H1 (cell line): Measurements from ENCODE around the gene TNS1. TPM values are rescaled to one million over a fixed set of nuclear protein-coding genes. Genes with fewer than 3 reads are reported as not detected.

ENCODE experiments used
- CHD1 ChIP-seq: IDR thresholded peaks from 2 replicates; pipeline ENCODE4 v1.6.1; 2012; ENCODE audit warnings: low read depth, low read length, improper control_type of control experiment
- CTBP2 ChIP-seq: IDR thresholded peaks from 2 replicates; pipeline ENCODE4 v1.7.0; 2011; ENCODE audit warnings: borderline replicate concordance, mild to moderate bottlenecking, moderate library complexity, mixed read lengths, low read length; ENCODE audit not compliant: insufficient read depth, insufficient read length
- GABPA ChIP-seq: IDR thresholded peaks from 2 replicates; pipeline ENCODE4 v1.6.1; 2011; ENCODE audit warnings: mild to moderate bottlenecking, low read length, moderate library complexity, borderline replicate concordance; ENCODE audit not compliant: insufficient read depth
- JUN ChIP-seq: IDR thresholded peaks from 2 replicates; pipeline ENCODE4 v1.6.1; 2011; ENCODE audit warnings: low read depth, mild to moderate bottlenecking, improper control_type of control experiment, low read length
- KDM4A ChIP-seq: IDR thresholded peaks from one replicate; pipeline ENCODE4 v1.7.1; 2012; ENCODE audit warnings: low read depth, mild to moderate bottlenecking, moderate library complexity, low read length, inconsistent platforms; ENCODE audit not compliant: severe bottlenecking
- POLR2AphosphoS5 ChIP-seq: IDR thresholded peaks from 2 replicates; pipeline ENCODE4 v1.6.1; 2011; ENCODE audit warnings: low read depth, low read length
- POU5F1 ChIP-seq: IDR thresholded peaks from 2 replicates; pipeline ENCODE4 v1.6.1; 2011; ENCODE audit warnings: low read depth, mild to moderate bottlenecking, low read length, moderate library complexity
- SIN3A ChIP-seq, 2 experiments: IDR thresholded peaks in 1 of 2; conservative IDR thresholded peaks in 1 of 2; 2 replicates each; pipeline ENCODE4 v1.6.1; 2011 to 2012; ENCODE audit warnings: low read length in 2 of 2, improper control_type of control experiment in 1 of 2, low read depth in 1 of 2, mild to moderate bottlenecking in 1 of 2
- SIX5 ChIP-seq: IDR thresholded peaks from 2 replicates; pipeline ENCODE4 v1.6.1; 2011; ENCODE audit warnings: mild to moderate bottlenecking, low read depth, low read length
- SP4 ChIP-seq: IDR thresholded peaks from 2 replicates; pipeline ENCODE4 v1.6.1; 2012; ENCODE audit warnings: low read length, inconsistent platforms
- polyA plus RNA-seq, 7 experiments: library from polyadenylated mRNA; depleted of rRNA in 3 of 7; stranded (reverse) in 5 of 7; unstranded in 2 of 7; fragments of >200 nt in 5 of 7; fragments of 200-250 nt in 2 of 7; gene quantifications; 1 replicate in 5 of 7; 2 replicates in 1 of 7; 4 replicates in 1 of 7; pipeline versions ENCODE4 v1.2.1 to v1.2.3, GENCODE V29; 2011 to 2013; ENCODE audit warnings: missing spikeins in 2 of 7, mixed read lengths in 2 of 7
- total RNA-seq: library from RNA; stranded (reverse); fragmentation: NEBNext Ultra II Directional; extraction: Animal tissue kit (Norgen Biotek cat#: 25700); gene quantifications from 2 replicates; pipeline ENCODE4 v1.2.1, GENCODE V29; 2021
- TF ChIP-seq, protein P1 (sequence below): fragments of 300-600 bp; sonication (generic); IDR thresholded peaks from 2 replicates; pipeline ENCODE4 v1.7.1; 2012; ENCODE audit warnings: low read length, moderate library complexity, mild to moderate bottlenecking, inconsistent platforms; ENCODE audit not compliant: insufficient replicate concordance

The TNS1 gene
- total and polyA plus RNA-seq, 2 of the 8 experiments (the other 6 are each of a cell fraction or from before 2014, with no cell fraction given): 1.5 to 5.1 TPM

DNA sequence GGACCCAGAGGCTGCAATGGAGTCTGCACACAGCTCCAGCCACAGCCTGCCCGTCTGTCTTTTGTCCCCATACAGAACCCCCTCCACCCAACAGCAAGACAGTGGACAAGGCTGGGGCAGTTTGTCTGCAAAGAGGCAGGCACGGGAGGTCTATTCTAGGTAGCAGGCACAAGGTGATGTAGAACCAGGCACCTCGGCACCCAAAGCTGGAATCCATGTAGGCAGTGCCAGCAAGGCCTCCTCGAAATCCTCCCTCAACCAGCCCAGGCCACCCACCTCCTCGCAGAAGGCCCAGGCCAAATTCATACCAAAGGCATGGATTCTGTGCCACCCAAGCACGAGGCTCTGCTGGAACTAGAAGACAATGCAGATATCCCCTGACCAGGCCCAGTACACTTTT is 179.2 kb downstream of the TNS1 start (continued):
- TF ChIP-seq, protein P1, sequence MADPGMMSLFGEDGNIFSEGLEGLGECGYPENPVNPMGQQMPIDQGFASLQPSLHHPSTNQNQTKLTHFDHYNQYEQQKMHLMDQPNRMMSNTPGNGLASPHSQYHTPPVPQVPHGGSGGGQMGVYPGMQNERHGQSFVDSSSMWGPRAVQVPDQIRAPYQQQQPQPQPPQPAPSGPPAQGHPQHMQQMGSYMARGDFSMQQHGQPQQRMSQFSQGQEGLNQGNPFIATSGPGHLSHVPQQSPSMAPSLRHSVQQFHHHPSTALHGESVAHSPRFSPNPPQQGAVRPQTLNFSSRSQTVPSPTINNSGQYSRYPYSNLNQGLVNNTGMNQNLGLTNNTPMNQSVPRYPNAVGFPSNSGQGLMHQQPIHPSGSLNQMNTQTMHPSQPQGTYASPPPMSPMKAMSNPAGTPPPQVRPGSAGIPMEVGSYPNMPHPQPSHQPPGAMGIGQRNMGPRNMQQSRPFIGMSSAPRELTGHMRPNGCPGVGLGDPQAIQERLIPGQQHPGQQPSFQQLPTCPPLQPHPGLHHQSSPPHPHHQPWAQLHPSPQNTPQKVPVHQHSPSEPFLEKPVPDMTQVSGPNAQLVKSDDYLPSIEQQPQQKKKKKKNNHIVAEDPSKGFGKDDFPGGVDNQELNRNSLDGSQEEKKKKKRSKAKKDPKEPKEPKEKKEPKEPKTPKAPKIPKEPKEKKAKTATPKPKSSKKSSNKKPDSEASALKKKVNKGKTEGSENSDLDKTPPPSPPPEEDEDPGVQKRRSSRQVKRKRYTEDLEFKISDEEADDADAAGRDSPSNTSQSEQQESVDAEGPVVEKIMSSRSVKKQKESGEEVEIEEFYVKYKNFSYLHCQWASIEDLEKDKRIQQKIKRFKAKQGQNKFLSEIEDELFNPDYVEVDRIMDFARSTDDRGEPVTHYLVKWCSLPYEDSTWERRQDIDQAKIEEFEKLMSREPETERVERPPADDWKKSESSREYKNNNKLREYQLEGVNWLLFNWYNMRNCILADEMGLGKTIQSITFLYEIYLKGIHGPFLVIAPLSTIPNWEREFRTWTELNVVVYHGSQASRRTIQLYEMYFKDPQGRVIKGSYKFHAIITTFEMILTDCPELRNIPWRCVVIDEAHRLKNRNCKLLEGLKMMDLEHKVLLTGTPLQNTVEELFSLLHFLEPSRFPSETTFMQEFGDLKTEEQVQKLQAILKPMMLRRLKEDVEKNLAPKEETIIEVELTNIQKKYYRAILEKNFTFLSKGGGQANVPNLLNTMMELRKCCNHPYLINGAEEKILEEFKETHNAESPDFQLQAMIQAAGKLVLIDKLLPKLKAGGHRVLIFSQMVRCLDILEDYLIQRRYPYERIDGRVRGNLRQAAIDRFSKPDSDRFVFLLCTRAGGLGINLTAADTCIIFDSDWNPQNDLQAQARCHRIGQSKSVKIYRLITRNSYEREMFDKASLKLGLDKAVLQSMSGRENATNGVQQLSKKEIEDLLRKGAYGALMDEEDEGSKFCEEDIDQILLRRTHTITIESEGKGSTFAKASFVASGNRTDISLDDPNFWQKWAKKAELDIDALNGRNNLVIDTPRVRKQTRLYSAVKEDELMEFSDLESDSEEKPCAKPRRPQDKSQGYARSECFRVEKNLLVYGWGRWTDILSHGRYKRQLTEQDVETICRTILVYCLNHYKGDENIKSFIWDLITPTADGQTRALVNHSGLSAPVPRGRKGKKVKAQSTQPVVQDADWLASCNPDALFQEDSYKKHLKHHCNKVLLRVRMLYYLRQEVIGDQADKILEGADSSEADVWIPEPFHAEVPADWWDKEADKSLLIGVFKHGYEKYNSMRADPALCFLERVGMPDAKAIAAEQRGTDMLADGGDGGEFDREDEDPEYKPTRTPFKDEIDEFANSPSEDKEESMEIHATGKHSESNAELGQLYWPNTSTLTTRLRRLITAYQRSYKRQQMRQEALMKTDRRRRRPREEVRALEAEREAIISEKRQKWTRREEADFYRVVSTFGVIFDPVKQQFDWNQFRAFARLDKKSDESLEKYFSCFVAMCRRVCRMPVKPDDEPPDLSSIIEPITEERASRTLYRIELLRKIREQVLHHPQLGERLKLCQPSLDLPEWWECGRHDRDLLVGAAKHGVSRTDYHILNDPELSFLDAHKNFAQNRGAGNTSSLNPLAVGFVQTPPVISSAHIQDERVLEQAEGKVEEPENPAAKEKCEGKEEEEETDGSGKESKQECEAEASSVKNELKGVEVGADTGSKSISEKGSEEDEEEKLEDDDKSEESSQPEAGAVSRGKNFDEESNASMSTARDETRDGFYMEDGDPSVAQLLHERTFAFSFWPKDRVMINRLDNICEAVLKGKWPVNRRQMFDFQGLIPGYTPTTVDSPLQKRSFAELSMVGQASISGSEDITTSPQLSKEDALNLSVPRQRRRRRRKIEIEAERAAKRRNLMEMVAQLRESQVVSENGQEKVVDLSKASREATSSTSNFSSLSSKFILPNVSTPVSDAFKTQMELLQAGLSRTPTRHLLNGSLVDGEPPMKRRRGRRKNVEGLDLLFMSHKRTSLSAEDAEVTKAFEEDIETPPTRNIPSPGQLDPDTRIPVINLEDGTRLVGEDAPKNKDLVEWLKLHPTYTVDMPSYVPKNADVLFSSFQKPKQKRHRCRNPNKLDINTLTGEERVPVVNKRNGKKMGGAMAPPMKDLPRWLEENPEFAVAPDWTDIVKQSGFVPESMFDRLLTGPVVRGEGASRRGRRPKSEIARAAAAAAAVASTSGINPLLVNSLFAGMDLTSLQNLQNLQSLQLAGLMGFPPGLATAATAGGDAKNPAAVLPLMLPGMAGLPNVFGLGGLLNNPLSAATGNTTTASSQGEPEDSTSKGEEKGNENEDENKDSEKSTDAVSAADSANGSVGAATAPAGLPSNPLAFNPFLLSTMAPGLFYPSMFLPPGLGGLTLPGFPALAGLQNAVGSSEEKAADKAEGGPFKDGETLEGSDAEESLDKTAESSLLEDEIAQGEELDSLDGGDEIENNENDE: no peak
- no peak for TF ChIP-seq CHD1
- no peak for TF ChIP-seq SIX5
- TF ChIP-seq KDM4A: no peak
- no peak for TF ChIP-seq GABPA
- TF ChIP-seq POLR2AphosphoS5: no peak
- no peak for TF ChIP-seq SP4
- TF ChIP-seq SIN3A (conservative IDR thresholded peaks at IDR 0.05 in 1 of 2, IDR thresholded peaks at IDR 0.05 in 1 of 2; ENCODE audit: low read depth in 1 of 2, low read length in 2 of 2): no peak
- TF ChIP-seq POU5F1: no peak
- no peak for TF ChIP-seq CTBP2
- no peak for TF ChIP-seq JUN
